NCI-H2196 treated with DMSO at 0.1 percent for 48 hours (cell line): Measurements from ENCODE around the gene POLR2F.

Source experiments
- DNase-seq: peaks from one replicate; lab custom pipeline; 2025; ENCODE audit not compliant: unreplicated experiment; lab: John Stamatoyannopoulos, UW

The POLR2F gene

GRCh38 chr22:37953437-37954179, at the start of gene POLR2F, which contains the start of gene C22orf23:
Gene POLR2F, plus strand, starts transcription at chr22:37953699. Its CDS starts 89 bp downstream, at chr22:37953788.
Gene C22orf23, minus strand, starts transcription at chr22:37953601. Its CDS starts 452 bp downstream, at chr22:37953149.
- peak; percentile 42 for DNase-seq

DNA sequence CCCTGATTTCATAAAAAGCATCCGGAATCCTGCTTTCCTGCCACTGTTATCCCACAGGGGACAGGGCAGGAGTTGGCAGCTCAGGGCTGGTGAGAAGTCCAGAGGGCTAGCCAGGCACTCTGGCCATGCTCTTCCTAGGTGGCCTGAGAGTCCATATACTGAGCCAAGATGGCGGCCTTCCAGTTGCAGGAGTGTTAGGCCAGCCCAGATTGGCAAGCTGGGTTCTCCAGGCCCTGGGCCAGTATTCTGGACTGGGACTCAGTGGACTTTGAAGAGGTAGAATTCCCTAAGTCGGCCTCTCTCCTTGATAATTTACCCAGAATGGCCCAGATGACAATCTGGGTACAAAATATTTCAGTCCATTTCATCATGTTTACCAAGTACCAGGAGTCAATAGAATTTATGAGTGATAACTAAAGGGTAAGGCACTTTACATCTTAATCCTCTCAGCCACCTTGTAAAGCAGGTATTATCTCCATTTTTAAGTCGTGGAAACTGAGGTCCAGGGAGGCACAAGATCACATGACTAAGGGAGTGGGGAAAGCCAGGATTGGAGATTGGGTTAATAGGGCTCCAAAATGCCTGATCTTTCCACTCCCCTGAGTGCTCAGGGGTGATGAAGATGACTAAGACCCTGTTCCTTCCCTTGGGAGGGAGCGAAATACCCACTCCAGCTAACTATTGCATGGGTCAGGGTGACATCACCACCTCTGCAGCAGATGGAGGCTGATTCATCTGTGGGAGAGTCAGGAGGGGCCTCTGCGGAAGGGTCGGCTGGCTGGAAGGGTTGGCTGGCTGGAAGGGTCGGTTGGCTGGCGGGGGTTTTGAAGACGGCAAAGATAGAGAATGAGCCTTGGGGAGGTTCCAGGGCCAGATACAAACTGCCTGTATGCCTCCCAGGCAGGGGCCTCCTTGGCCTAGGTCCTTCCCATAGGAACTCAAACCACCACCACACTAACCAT, 48.6 kb upstream of the POLR2F start:
- no peak for DNase-seq

DNA sequence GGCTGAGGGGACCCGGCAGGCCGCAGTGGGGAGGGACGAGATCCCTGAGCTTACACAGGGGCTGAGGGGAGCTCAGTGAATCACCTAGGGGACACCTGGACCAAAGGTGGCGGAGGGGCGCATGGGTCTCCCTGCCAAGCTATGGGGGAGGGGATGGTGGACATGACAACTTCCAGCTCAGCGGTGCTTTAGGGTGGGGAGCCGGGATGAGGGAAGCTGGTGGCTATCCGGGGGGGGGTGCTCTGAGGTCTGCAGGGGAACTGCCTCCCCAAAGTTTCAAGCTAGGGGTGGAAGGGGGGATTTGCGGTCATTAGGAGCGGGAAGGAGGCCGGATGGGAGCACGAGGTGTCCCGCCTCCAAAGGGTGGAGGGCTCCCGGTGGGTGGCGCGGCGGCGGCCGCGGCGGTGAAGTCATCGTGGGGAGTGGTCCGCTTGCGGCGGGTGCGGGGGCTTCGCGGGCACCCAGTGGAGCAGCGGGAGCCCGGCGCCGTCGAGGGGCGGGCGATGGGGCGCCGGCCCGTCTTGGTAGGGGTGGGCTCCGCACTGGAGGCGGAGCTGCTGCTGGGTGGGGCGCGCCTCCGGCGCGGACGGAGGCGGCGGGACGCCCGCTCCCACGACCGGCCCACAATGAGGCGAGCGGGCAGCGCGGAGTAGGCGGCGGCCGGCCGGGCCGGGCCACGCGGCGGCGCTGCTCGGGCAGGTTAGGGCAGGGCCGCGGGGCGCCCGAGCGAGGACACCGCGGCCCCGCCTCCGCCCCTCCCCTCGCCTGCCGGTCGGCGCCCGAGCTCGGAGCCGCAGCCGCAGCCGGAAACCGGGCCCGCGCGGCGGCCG, 47.8 kb upstream of the POLR2F start, which contains the start of gene MICALL1:
MICALL1 (plus strand) TSS at position 764 of the 830 bp plus-strand sequence. CDS start 126 bp downstream, outside the sequence.
- no peak for DNase-seq

DNA sequence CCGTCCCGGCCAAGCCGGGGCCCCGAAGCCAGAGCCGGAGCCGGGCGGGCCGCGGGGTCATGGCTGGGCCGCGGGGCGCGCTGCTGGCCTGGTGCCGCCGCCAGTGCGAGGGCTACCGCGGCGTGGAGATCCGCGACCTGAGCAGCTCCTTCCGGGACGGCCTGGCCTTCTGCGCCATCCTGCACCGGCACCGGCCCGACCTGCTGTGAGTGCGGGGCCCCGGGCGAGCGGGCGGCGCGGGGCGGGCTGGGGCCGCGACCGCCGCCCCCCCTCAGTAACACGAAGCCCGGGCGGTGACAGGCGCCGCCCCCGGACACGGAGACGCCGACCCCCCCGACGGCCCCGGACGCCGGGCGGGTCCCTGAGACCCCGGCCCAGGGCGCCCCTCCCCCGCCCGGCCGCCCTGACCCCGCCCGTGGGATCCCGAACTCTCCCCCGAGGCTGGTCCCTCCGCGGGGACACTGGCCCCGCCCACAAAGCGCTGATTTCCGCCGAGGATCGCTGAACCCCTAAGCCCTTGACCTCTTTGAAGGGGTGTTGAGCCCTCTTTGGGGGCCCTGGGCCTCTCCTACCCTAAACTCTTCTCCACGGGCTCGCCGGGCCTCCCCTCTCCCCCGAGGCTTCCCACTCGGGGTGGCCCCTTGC, 47.0 kb upstream of the POLR2F start:
- no peak for DNase-seq

- no peak for DNase-seq
These were observed 46.2 kb upstream of the POLR2F start for GRCh38 chr22:37907036-37907954.

DNA sequence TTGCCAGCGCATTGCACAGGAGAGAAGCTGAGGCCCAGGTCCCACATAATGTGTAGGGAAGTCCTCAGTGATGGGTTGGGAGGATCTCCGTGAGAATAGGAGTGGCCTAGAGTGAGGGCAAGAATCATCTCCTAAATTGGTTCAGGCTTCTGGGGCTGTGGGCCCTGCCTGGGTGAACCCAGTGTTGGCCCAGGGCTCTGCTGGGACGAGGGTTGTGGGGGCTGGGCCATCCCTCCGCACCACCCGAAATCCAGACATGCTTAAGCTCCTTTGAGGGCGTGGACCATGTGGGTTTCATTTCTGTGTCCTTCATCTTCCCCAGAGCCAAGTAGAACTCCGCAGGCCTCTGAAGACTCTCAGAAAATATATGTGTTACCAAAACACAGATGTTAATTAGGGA, 43.7 kb upstream of the POLR2F start:
- no peak for DNase-seq

GRCh38 chr22:37910890-37911672, 42.4 kb upstream of the POLR2F start:
- DNase-seq: no peak

DNA sequence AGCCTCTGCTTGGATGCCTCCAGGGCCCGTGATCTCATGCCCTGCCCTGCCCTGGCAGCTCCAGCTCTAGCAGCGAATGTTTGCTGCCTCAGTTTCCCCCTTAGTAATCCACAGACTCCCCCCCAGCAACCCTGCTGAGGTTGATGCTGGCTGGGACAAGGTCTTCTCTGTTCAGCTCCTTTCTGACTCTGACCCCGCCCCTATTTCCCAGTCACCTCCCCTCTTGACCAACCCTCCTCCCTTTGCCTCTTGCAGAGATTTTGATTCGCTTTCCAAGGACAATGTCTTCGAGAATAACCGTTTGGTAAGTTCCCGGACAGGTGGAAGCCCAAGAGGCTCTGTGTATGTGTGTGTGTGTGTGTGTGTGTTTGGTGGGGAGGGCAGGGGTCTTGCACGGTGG, 41.8 kb upstream of the POLR2F start:
- DNase-seq: no peak

GRCh38 chr22:37912171-37912570, 41.3 kb upstream of the POLR2F start:
- no peak for DNase-seq

- DNase-seq: no peak
These were observed 40.2 kb upstream of the POLR2F start for GRCh38 chr22:37913233-37913721.

- no peak for DNase-seq
These were observed 37.2 kb upstream of the POLR2F start for GRCh38 chr22:37916311-37916710.

- DNase-seq: no peak
These were observed 35.5 kb upstream of the POLR2F start for GRCh38 chr22:37917874-37918548.

GRCh38 chr22:37918580-37919270, 34.8 kb upstream of the POLR2F start:
- DNase-seq: no peak

- no peak for DNase-seq
These were observed 33.4 kb upstream of the POLR2F start for GRCh38 chr22:37920126-37920525.

DNA sequence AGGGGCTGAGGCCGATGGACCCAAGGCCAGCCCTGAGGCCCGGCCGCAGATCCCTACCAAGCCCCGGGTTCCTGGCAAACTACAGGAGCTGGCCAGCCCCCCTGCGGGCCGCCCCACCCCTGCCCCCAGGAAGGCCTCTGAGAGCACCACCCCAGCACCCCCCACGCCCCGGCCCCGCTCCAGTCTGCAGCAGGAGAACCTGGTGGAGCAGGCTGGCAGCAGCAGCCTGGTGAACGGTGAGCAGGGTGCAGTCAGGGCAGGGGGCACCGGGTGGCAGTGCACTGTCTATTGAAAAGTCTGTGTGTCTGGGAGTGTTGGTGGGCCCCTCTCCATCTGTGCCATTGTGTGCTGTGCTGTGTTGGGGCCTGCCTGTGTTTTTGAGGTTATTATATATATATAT, 31.3 kb upstream of the POLR2F start:
- DNase-seq: no peak

DNA sequence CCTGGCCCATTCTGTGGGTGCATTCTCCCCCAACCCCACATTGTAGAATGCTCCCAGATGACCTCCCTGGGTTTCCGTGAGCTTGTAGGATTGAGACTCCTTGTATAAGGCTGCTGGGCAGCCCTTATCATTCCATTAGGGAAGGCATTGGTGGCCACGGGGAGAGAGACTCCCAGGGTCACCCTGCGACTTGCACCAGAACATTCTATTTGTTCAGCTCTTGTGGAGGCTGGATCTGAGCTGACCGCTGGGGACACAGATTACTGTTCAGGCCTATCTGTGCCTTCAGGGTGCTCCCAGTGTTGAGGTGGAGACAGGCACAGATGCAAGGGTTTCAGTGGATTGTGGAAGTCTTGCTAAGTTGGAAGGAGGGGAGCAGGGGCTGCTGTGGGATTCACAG, 29.6 kb upstream of the POLR2F start:
- DNase-seq: no peak

DNA sequence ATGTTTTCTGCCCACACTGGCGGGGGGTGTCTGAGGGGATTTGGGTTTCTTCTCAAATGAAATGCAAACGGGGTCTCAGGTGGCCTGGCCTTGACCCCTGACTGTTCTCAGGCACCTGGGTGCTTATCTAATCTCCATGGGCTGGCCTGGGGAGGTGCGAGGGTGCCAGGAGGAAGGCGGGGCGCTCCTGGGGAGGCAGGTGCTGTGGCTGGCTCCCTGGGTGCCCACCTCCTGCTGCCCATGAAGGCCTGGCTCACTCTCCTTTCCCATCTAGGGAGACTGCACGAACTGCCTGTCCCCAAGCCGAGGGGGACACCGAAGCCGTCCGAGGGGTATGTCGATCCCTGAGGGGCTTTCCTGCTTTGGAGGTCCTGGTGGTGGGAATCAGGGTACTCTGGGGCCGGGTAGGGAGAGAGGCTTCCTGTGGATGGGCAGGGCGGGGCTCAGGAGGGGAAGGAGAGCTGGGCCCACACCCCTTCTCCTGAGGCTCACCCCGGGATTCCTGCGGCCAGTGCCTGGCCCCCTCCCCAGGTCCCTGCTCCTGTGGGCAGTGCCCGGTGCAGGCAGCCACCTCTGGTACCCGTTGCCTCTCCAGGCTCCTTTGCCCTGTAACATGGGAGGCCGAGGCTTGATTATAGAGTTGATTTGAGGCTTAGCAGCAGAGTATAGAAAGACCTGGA, 29.0 kb upstream of the POLR2F start:
- DNase-seq: no peak
